Activated CD8-positive, alpha-beta T cell treated with anti-CD3 and anti-CD28 coated beads for 36 hours (primary cell): ENCODE measurements around the gene ZNF93. TPM values are rescaled to one million over a fixed set of nuclear protein-coding genes. Genes with fewer than 3 reads are reported as not detected.

Source experiments
- ATAC-seq: fragments of 200-7000 bp; cut with Tn5 transposase; one replicate; pipeline ENCODE4 v1.10.0; 2021; ENCODE audit warnings: mild to moderate bottlenecking, moderate library complexity
- CTCF ChIA-PET: fragments of 350-600 bp; sonication (Branson Sonifier 250); formaldehyde crosslinking; loops from one replicate; lab custom pipeline; 2021; ENCODE audit warnings: antibody characterized with exemption; lab: Charles Lee
- POLR2A ChIA-PET: fragments of 350-600 bp; sonication (Branson Sonifier 250); formaldehyde crosslinking; loops from one replicate; lab custom pipeline; 2021; ENCODE audit warnings: antibody characterized with exemption; lab: Charles Lee
- DNase-seq: peaks from one replicate; pipeline ENCODE4 v3.0.0-alpha.2; 2020
- H3K27ac Mint-ChIP-seq: one replicate; pipeline ENCODE4 v1.8.0; 2021; ENCODE audit warnings: mild to moderate bottlenecking, mixed read lengths
- H3K27me3 Mint-ChIP-seq: one replicate; pipeline ENCODE4 v1.8.0; 2021; ENCODE audit warnings: mixed read lengths
- H3K36me3 Mint-ChIP-seq: one replicate; pipeline ENCODE4 v1.8.0; 2021; ENCODE audit warnings: low read depth, mixed read lengths
- H3K4me1 Mint-ChIP-seq: one replicate; pipeline ENCODE4 v1.8.0; 2021; ENCODE audit warnings: low read depth, mixed read lengths
- H3K4me3 Mint-ChIP-seq: one replicate; pipeline ENCODE4 v1.8.0; 2021; ENCODE audit warnings: mild to moderate bottlenecking, moderate library complexity, mixed read lengths
- H3K9me3 Mint-ChIP-seq: one replicate; pipeline ENCODE4 v1.8.0; 2021; ENCODE audit warnings: mixed read lengths
- intact Hi-C: fragments of 100-400 bp; cut with micrococcal nuclease; formaldehyde crosslinking; loops from one replicate; pipeline ENCODE4 v1.10.0; 2022
- total RNA-seq, 2 experiments: library from RNA; stranded (reverse); gene quantifications; one replicate each; pipeline ENCODE4 v1.2.3, GENCODE V29; 2021
- TF ChIP-seq, protein P1 (sequence below): fragments of 200-600 bp; IDR thresholded peaks from one replicate; pipeline ENCODE4 v1.8.0; 2022; ENCODE audit warnings: antibody characterized with exemption, mild to moderate bottlenecking

Gene ZNF93
- total RNA-seq, 2 experiments from 2014 or later: 17.2 to 17.8 TPM

DNA sequence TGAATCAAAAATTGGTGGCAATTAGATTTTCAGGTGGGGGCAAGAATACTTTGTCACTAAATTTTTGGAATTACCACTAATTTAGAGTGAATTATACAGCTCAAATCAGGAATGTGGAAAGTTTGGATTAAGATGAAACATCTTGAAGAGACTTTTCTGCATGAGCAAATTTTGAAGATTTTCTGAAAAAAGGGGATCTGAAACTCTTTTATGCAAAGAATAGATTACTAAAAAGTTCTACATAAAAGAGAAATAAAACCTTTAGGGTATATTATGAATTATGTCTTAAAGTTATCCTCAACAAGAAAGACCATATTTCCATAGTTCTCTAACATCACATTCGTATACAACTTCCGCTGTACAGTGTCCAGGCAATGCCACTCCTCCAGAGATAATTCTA lies 36.7 kb downstream of the ZNF93 start:
- intact Hi-C loops: no loop called here
- H3K27me3 Mint-ChIP-seq: no peaks in the 10 kb centered on the region
- peaks cover 54% of the 10 kb centered on the region for H3K9me3 Mint-ChIP-seq
- H3K4me1 Mint-ChIP-seq: no peaks in the 10 kb centered on the region
- ATAC-seq: no peak
- no peak for DNase-seq
- no peak overlapping the region for H3K4me3 Mint-ChIP-seq
- TF ChIP-seq, protein P1, sequence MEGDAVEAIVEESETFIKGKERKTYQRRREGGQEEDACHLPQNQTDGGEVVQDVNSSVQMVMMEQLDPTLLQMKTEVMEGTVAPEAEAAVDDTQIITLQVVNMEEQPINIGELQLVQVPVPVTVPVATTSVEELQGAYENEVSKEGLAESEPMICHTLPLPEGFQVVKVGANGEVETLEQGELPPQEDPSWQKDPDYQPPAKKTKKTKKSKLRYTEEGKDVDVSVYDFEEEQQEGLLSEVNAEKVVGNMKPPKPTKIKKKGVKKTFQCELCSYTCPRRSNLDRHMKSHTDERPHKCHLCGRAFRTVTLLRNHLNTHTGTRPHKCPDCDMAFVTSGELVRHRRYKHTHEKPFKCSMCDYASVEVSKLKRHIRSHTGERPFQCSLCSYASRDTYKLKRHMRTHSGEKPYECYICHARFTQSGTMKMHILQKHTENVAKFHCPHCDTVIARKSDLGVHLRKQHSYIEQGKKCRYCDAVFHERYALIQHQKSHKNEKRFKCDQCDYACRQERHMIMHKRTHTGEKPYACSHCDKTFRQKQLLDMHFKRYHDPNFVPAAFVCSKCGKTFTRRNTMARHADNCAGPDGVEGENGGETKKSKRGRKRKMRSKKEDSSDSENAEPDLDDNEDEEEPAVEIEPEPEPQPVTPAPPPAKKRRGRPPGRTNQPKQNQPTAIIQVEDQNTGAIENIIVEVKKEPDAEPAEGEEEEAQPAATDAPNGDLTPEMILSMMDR: no peak
- ChIA-PET CTCF (no interaction called here), POLR2A (interaction anchor here (0.6 kb wide), 1 partner anchor 9 kb away, joined by 3 read pairs; no protein-coding TSS in a partner anchor)
- peaks cover 33% of the 10 kb centered on the region for H3K36me3 Mint-ChIP-seq
- H3K27ac Mint-ChIP-seq: no peak overlapping the region

- H3K27me3 Mint-ChIP-seq: no peaks in the 10 kb centered on the region
- H3K36me3 Mint-ChIP-seq: peaks cover 23% of the 10 kb centered on the region
- no peak overlapping the region for H3K4me3 Mint-ChIP-seq
- DNase-seq (no peak), ATAC-seq (no peak)
- intact Hi-C loops: no loop called here
- peaks cover 44% of the 10 kb centered on the region for H3K9me3 Mint-ChIP-seq
- TF ChIP-seq, protein P1: no peak
- POLR2A ChIA-PET: no interaction called here
- CTCF ChIA-PET: no interaction called here
- no peaks in the 10 kb centered on the region for H3K4me1 Mint-ChIP-seq
- H3K27ac Mint-ChIP-seq: no peak overlapping the region
Measured at GRCh38 chr19:19938449-19938848, 37.7 kb downstream of the ZNF93 start.

DNA sequence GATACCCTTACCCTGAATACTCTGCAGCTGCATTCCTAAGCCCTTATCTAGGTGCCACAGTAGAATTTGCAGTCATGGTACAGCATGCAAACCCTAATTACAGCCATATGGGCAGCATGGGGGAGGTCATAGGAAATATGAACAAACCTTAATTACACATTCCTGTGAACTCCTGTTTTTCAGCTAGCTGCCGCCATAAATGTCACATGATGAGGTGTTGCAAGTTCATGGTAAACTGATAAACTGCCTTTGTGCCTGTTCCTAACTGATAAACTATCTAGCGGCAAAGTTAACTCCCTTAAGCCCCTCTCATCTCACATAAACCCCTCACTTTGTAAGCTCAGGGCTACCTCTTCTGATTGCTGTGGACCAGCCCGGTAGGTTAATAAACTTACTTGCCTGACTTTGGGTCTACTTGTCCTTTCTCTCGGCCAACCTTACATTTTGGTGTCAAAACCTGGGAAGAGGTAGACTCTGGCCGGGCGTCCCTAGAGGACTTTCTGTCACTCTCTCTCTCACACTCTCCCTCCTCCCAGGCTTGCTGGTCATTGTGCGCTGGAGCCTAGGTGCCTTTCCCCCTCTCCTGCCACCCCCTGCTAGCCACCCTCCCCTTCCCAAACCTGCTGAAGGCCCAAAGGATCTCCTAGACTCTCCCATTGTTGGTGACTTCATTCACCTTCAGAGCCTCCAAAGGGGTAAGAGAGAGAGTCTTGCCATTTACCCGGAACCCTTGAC lies 43.3 kb downstream of the ZNF93 start:
- no peak for DNase-seq
- Mint-ChIP-seq H3K4me1 (no peaks in the 10 kb centered on the region), H3K4me3 (no peak overlapping the region), H3K27ac (no peak overlapping the region), H3K36me3 (no peaks in the 10 kb centered on the region), H3K9me3 (peaks cover 26% of the 10 kb centered on the region), H3K27me3 (no peaks in the 10 kb centered on the region)
- TF ChIP-seq, protein P1: no peak
- ATAC-seq: no peak
- ChIA-PET CTCF (no interaction called here), POLR2A (no interaction called here)
- intact Hi-C loops: no loop called here

GRCh38 chr19:19944583-19944880 lies 43.8 kb downstream of the ZNF93 start:
- Mint-ChIP-seq H3K4me3 (no peak overlapping the region), H3K36me3 (no peaks in the 10 kb centered on the region), H3K9me3 (peaks cover 21% of the 10 kb centered on the region), H3K27me3 (no peaks in the 10 kb centered on the region), H3K27ac (no peak overlapping the region), H3K4me1 (no peaks in the 10 kb centered on the region)
- TF ChIP-seq, protein P1: no peak
- ATAC-seq (no peak), DNase-seq (no peak)
- intact Hi-C loops: no loop called here
- ChIA-PET CTCF (no interaction called here), POLR2A (no interaction called here)

GRCh38 chr19:19946226-19946625 lies 45.5 kb downstream of the ZNF93 start:
- Mint-ChIP-seq H3K4me1 (no peaks in the 10 kb centered on the region), H3K36me3 (no peaks in the 10 kb centered on the region), H3K9me3 (peaks cover 11% of the 10 kb centered on the region), H3K4me3 (no peak overlapping the region), H3K27ac (no peak overlapping the region), H3K27me3 (no peaks in the 10 kb centered on the region)
- DNase-seq: no peak
- no peak for ATAC-seq
- intact Hi-C loops: no loop called here
- TF ChIP-seq, protein P1: no peak
- POLR2A ChIA-PET: interaction anchor here (0.5 kb wide), 1 partner anchor 8 kb away, joined by 3 read pairs; no protein-coding TSS in a partner anchor
- CTCF ChIA-PET: no interaction called here
